HUES6 (cell line): ENCODE results near the gene CHKB.

Experiments
- H3K27ac ChIP-seq: 2 replicates; pipeline ENCODE4 v1.7.0; 2013; ENCODE audit warnings: low read depth, mild to moderate bottlenecking, low read length, inconsistent platforms
- H3K27me3 ChIP-seq: 2 replicates; pipeline ENCODE4 v1.6.1; 2013; ENCODE audit warnings: low read length; ENCODE audit not compliant: control insufficient read depth, insufficient read depth
- H3K36me3 ChIP-seq: 2 replicates; pipeline ENCODE4 v1.6.1; 2013; ENCODE audit warnings: low read length; ENCODE audit not compliant: control insufficient read depth, insufficient read depth
- H3K4me1 ChIP-seq: 2 replicates; pipeline ENCODE4 v1.6.1; 2013; ENCODE audit warnings: low read length; ENCODE audit not compliant: control insufficient read depth, insufficient read depth
- H3K4me3 ChIP-seq: 2 replicates; pipeline ENCODE4 v1.5.1; 2013; ENCODE audit warnings: low read depth, low read length
- H3K9ac ChIP-seq: one replicate; pipeline ENCODE4 v1.6.1; 2013; ENCODE audit warnings: mild to moderate bottlenecking, low read length
- H3K9me3 ChIP-seq: 2 replicates; pipeline ENCODE4 v1.6.1; 2013; ENCODE audit warnings: low read depth, low read length; ENCODE audit not compliant: control insufficient read depth, insufficient read depth

CHKB gene

GRCh38 chr22:50604256-50605001 is 21.8 kb upstream of the CHKB start:
- Histone ChIP-seq H3K4me1 (peaks cover 3% of the 10 kb centered on the region; the same call in 1 of the 2 replicates), H3K27me3 (peaks cover 90% of the 10 kb centered on the region)

GRCh38 chr22:50603511-50604255 is 21.0 kb upstream of the CHKB start:
- Histone ChIP-seq H3K27me3 (peaks cover 90% of the 10 kb centered on the region), H3K27ac (no peak overlapping the region), H3K9me3 (no peaks in the 10 kb centered on the region), H3K9ac (no peak overlapping the region), H3K36me3 (no peaks in the 10 kb centered on the region), H3K4me3 (peak overlapping the region; percentile 45), H3K4me1 (peaks cover 3% of the 10 kb centered on the region; the same call in 1 of the 2 replicates)

More at GRCh38 chr22:50604256-50605001, 21.8 kb upstream of the CHKB start:
- H3K4me3 ChIP-seq, result peak overlapping the region; percentile 45
- H3K36me3 ChIP-seq, result no peaks in the 10 kb centered on the region
- no peak overlapping the region for H3K27ac ChIP-seq
- no peaks in the 10 kb centered on the region for H3K9me3 ChIP-seq
- no peak overlapping the region for H3K9ac ChIP-seq

- no peak overlapping the region for H3K4me3 ChIP-seq
- H3K9me3 ChIP-seq, result no peaks in the 10 kb centered on the region
- no peaks in the 10 kb centered on the region for H3K36me3 ChIP-seq
- no peak overlapping the region for H3K27ac ChIP-seq
- peaks cover 93% of the 10 kb centered on the region for H3K27me3 ChIP-seq
- no peak overlapping the region for H3K9ac ChIP-seq
- peaks cover 3% of the 10 kb centered on the region; the same call in 1 of the 2 replicates for H3K4me1 ChIP-seq
These were observed 19.7 kb upstream of the CHKB start for GRCh38 chr22:50602338-50602700.

GRCh38 chr22:50601669-50602337 is 19.2 kb upstream of the CHKB start:
- Histone ChIP-seq H3K9ac (no peak overlapping the region), H3K9me3 (no peaks in the 10 kb centered on the region), H3K27ac (no peak overlapping the region), H3K36me3 (no peaks in the 10 kb centered on the region), H3K27me3 (peaks cover 93% of the 10 kb centered on the region), H3K4me1 (peaks cover 3% of the 10 kb centered on the region; the same call in 1 of the 2 replicates), H3K4me3 (peak overlapping the region; percentile 43; the same call in 1 of the 2 replicates)

- Histone ChIP-seq H3K9me3 (no peaks in the 10 kb centered on the region), H3K9ac (no peak overlapping the region), H3K27ac (no peak overlapping the region), H3K4me3 (peak overlapping the region; percentile 43), H3K27me3 (peaks cover 88% of the 10 kb centered on the region), H3K36me3 (no peaks in the 10 kb centered on the region), H3K4me1 (peaks cover 3% of the 10 kb centered on the region; the same call in 1 of the 2 replicates)
These were observed 18.5 kb upstream of the CHKB start for GRCh38 chr22:50600967-50601668.

GRCh38 chr22:50600538-50600937 is 17.9 kb upstream of the CHKB start, which contains the start of gene MAPK8IP2:
MAPK8IP2 (plus strand) TSS chr22:50600793; CDS start chr22:50600819, 26 bp downstream.
- peak within 1 kb of the TSS; percentile 43 for H3K4me3 ChIP-seq
- H3K36me3 ChIP-seq, result no peaks in the 10 kb centered on the region
- H3K27ac ChIP-seq, result no peak within 1 kb of the TSS

GRCh38 chr22:50599816-50600455 is 17.3 kb upstream of the CHKB start:
- Histone ChIP-seq H3K36me3 (no peaks in the 10 kb centered on the region), H3K4me1 (peaks cover 3% of the 10 kb centered on the region; the same call in 1 of the 2 replicates), H3K27ac (no peak overlapping the region), H3K4me3 (no peak overlapping the region; the same call in 1 of the 2 replicates), H3K27me3 (peaks cover 76% of the 10 kb centered on the region), H3K9me3 (no peaks in the 10 kb centered on the region), H3K9ac (no peak overlapping the region)

More at GRCh38 chr22:50600538-50600937, 17.9 kb upstream of the CHKB start, which contains the start of gene MAPK8IP2:
- H3K9ac ChIP-seq, result no peak within 1 kb of the TSS
- no peaks in the 10 kb centered on the region for H3K9me3 ChIP-seq
- H3K4me1 ChIP-seq, result peaks cover 3% of the 10 kb centered on the region; the same call in 1 of the 2 replicates
- H3K27me3 ChIP-seq, result peaks cover 82% of the 10 kb centered on the region

- no peak overlapping the region for H3K4me3 ChIP-seq
- H3K9ac ChIP-seq, result no peak overlapping the region
- no peak overlapping the region for H3K27ac ChIP-seq
- H3K36me3 ChIP-seq, result no peaks in the 10 kb centered on the region
- peaks cover 49% of the 10 kb centered on the region for H3K27me3 ChIP-seq
- peaks cover 3% of the 10 kb centered on the region; the same call in 1 of the 2 replicates for H3K4me1 ChIP-seq
- no peaks in the 10 kb centered on the region for H3K9me3 ChIP-seq
These were observed 14.4 kb upstream of the CHKB start for GRCh38 chr22:50597097-50597496.

- H3K27me3 ChIP-seq, result peaks cover 35% of the 10 kb centered on the region
- H3K4me3 ChIP-seq, result no peak overlapping the region
- H3K4me1 ChIP-seq, result no peaks in the 10 kb centered on the region
- H3K9ac ChIP-seq, result no peak overlapping the region
- no peak overlapping the region for H3K27ac ChIP-seq
- no peaks in the 10 kb centered on the region for H3K9me3 ChIP-seq
- no peaks in the 10 kb centered on the region for H3K36me3 ChIP-seq
These were observed 12.5 kb upstream of the CHKB start for GRCh38 chr22:50595189-50595588.

- no peaks in the 10 kb centered on the region for H3K36me3 ChIP-seq
- H3K27me3 ChIP-seq, result 0 out of 2 replicates have a peak, but pooled peaks cover 6% of the 10 kb centered on the region
- H3K9me3 ChIP-seq, result no peaks in the 10 kb centered on the region
- H3K4me1 ChIP-seq, result 0 out of 2 replicates have a peak, but pooled peaks cover 2% of the 10 kb centered on the region
- H3K9ac ChIP-seq, result no peak overlapping the region
- H3K4me3 ChIP-seq, result no peak overlapping the region
- H3K27ac ChIP-seq, result no peak overlapping the region
These were observed 4.8 kb upstream of the CHKB start for GRCh38 chr22:50587407-50587806.
